Measurements from ENCODE around the gene DOCK3.

The DOCK3 gene

DNA sequence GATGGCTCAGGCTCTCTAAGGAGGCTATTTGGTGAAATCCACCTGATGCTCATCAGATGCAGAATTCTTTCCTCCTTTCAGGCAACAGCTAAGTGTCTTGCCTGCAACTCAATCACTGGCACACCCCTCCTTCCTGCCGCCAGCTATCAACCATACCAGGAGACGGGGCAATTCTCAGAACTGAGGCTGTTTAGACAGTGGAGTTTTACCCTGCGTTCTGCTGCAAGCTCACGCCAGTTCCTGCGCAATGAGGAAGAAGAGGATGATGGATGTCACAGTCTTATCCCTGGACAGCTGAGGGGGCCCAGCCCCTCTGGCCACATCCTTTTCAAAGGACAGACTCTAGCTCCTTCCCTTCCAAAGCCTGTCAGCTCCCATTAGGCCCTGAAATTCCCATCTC is 703.3 kb downstream of the DOCK3 start:
- peak; percentile 46 for DNase-seq

DNA sequence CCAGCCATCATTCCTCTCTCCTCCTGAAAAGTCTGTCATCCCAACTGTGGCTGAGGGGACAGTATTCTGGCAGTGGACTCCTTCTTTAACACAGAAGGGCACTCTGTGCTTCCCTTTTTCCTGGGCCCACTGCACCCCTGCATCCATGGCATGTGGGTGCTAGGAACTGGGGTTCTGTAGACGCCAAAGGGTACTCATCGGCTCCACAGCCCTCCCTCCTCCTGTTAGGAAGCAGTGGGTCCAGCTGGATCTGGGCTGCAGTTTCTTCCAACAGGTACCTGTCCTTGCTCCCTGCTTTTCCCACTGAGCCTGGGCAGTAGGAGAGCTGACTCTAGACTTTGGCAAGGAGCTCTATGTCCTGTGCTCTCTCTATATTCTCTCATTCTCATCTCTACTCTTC is 704.0 kb downstream of the DOCK3 start:
- DNase-seq: no peak

DNA sequence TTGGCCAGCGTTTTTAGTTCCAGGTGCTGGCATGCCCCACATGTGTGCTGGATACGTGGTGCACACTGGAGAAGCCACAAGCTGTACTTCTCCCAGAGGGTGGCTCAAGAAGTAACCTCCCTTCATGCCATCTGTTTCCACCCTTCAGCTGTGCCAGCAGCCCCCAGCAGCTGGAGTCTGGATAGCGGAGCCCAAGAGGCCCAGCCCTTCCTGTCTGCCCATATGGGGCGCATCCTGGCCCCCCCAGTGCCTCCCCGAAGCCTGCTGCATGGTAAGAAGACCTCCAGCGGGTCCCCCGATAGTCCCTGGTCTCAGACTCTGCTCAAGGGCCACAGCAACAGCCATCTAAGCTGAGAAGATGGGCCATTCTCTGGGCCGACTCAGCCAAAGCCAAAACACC is 704.6 kb downstream of the DOCK3 start:
- peak; percentile 65 for DNase-seq

DNA sequence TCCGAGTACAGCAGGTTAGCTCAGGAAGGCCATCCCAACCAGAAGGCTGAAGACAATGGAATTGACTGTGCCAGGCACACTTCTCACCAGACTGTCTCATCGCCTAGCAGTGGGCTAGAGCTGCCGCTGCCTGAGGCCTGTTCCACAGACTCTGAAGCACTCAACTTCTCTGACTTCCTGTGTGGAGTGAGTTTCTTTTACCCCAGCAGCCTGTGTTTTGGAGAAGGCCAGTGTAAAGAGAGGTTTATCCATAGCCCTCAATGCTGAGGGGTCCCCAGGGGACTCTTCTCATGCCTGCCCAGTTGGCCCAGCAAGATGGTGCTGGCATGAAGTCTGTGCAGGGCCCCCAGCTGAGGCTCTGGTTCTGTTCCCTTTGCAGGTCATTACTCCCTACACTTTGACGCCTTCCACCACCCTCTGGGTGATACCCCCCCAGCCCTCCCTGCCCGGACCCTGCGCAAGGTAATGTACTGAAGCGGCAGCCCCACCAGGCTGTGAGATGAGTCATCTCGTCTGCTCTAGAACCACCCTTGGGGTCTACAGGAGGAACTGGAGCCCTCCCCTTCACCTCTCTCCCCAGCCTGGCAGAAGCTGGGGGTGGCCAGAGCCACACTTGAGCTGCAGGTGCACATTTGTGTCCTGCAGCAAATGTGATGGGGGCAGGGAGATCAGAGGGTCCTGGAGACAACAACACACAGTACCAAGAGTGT is 705.2 kb downstream of the DOCK3 start:
- DNase-seq: no peak

DNA sequence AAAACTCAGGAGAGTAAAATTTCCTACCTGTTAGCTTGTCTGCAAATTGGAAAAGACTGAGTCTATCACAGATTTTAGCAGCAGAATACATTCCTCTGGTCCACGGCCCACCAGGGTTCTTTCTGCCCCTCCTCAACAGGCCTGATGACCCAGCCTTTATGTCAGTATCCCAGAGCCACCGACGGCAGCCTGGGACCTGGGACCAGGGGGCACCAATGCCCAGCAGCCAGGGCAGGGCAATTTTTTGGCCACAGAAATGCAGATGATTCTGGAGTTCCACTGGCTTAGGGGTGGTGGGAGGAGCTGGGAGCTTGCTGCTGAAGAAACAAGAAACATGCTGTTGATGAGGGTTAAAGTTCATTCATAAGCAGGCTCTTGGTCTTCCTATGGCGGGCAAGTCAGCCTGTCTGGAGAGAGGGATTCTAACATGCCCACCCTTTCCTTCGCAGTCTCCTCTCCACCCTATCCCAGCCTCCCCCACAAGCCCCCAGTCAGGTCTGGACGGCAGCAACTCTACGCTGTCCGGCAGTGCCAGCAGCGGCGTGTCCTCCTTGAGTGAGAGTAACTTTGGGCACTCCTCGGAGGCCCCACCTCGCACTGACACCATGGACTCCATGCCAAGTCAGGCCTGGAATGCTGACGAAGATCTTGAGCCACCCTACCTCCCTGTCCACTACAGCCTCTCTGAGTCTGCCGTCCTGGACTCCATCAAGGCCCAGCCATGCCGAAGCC is 706.0 kb downstream of the DOCK3 start:
- DNase-seq: no peak

DNA sequence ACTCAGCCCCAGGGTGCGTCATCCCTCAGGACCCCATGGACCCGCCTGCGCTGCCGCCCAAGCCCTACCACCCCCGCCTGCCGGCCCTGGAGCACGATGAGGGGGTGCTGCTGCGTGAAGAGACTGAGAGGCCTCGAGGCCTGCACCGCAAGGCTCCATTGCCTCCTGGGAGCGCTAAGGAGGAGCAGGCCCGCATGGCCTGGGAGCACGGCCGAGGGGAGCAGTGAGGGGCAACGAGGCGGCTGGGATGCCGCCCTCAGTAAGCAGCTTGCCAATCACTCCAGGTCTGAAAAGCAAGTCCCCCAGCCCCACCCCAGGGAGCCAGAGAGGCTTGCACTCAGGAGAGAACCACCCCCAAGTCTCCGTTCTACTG is 706.6 kb downstream of the DOCK3 start:
- DNase-seq: no peak

DNA sequence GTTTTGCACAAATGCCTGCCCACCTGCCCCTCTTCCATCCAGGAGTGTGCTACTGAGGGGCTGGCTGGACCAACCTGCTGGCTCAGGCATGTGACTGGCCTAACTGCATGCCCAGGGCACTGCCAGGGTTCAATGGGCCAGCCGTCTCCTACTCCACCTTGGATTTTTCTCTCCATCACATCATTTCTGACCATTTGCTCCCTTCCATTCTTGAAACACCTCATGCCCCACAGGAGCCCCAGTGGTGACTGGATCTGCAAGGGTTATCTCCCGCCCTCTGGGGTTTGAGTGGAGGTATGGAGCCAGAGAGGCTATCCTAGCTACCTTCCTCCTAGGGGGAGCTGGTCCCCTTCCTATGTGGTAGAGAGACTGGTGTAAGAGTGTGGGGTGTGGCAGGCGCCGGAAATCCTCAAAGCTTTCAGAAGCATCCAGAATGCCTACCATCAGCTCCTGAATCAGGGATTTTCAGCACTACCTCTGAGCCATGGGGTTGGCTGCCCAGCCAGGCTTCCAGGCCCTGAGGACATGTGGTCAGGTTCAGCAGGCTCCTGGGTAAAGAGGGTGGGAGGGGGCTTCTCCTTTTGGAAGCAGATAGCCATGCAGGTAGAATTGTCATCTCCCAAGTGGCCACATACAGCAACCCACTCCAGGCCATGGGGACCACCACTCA is 707.5 kb downstream of the DOCK3 start:
- no peak for DNase-seq

DNA sequence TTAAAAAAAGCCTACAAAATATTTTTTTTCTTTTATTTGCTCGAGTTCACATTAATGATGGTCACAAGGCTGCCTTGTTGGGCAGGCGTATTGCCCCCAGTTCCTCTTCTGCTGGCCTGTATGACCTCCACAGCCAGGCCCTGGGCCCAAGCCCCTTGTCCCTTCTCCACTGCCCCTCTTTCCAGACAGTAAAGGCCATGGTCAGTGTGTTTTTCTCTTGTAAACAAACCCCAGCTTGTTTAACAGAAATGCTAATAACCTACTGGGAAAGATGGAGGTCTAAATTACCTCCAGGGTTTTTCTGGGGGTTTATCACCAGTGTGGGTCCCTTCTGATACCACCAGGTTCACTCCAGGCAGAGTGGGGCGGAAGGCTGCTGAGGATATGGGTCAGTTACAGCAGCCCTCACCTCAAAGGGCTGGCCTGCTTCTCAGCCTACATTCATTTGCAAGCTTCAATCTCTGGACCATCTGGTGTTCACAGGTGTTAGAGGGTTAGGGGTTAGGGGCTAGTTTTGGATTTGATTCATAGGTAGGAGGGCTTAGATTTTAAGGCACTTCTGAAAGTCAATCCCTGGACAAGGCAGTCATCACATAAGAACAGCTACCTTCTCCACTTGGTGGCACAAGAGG is 708.3 kb downstream of the DOCK3 start:
- no peak for DNase-seq

DNA sequence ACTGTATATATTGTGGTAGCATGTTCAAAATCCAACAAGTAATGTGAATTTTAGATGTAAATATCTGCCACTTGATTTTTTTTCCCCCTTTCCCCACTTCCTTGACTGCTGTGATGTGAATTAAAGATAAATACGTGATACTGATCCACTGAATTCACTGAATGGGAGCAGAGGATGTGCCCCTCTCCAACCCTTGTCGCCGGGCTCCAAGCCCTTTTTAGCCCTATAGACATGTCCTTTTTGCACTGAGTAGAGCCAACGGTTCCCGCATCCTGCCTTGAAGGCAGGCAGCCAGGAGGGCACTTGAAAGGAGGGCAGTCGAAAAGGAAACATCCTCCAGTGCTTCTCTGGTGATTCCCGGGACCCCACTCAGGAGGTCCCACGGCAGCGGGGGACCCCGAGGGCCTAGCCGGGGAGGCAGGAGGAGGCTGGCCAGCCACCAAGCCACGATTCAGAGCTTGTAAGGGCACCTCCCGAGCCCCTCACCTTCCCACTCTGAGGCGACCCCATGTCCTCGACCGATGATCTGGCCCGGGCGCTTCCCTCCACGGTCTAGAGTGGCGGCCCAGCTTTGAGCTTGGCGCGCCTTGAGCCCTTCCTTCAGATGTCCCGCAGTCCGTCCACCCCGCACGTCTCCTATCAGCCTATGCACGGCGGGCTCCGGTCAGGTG is 709.5 kb downstream of the DOCK3 start:
- peak; percentile 23 for DNase-seq

DNA sequence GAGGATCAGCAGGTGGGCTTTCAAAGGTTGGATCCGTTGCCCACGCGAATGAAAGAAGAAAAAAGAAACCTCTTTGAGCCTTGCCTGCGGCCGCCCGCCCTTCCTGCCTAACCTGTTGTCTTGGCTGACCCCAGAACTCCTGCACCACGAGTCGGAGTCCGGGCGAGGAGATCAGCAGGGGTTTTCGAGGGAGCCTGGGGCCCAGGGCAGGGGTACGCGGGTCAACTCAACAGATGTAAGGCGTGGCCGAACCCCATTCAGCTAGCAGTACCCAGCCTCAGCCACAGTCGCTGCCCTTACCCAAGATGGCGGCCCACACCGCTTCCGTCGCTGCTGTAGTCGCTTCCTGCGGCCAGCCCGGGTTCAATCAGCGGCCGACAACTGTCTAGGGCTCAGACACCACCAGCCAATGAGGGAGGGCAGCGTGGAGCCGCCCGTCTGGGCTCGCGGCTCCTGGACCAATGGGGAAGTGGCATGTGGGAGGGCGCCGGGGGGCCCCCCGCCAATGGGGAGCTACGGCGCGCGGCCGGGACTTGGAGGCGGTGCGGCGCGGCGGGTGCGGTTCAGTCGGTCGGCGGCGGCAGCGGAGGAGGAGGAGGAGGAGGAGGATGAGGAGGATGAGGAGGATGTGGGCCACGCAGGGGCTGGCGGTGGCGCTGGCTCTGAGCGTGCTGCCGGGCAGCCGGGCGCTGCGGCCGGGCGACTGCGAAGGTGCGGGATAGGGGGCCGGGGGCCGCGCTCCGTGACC is 710.2 kb downstream of the DOCK3 start, which contains the start of gene MANF:
Gene MANF, plus strand, starts transcription at position 566 of the 748 bp plus-strand sequence. Its CDS starts 52 bp downstream, at position 618.
- peak; percentile 98 for DNase-seq

DNA sequence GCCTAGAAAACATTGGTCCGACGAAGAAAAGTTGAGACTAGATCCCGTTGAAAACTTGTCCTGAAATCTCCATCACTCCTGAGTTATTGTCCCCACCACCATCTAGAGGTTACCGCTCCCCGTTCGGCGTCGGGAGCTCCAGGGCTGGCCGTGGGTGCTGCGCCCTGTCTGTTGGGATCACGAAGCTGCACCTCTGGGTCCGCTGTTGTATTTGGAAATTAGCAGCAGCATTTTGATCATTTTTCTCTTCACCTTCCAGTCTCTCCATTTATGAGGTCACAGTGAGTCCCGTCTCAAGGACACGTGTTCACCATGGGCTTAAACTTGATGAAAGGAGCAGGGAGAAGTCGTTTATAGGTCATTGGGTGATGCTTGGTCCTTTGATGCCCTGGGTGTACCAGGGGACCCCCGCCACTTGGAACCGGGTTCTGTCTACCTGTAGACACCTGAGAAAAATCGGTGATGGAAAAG is 710.9 kb downstream of the DOCK3 start:
- no peak for DNase-seq

DNA sequence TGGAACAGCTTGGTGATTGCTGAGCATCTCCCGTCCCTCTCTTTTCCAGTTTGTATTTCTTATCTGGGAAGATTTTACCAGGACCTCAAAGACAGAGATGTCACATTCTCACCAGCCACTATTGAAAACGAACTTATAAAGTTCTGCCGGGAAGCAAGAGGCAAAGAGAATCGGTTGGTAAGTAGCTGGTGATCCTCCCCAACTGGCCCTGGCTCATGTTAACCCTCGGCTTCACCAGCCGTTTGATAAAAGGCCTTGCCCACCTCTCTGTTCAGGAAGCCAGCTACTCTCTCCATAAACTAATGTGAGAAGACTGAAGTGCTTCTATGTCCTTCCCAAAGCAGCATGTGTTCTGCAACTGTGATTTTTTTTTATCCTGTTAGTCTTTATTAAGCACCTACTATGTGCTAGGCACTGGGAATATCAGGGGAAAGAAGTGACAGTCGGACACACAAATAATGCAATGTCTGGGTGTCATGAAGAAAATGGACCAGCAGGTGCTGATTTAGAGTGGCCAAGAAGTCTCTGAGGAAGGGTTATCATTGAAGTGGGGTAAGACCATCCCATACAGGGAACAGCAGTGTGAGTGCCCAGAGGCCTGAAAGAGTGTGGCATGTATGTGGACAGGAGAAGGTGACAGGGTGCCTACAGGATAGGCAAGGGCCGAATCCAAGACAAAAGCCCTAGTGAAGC is 711.6 kb downstream of the DOCK3 start:
- peak; percentile 23 for DNase-seq

DNA sequence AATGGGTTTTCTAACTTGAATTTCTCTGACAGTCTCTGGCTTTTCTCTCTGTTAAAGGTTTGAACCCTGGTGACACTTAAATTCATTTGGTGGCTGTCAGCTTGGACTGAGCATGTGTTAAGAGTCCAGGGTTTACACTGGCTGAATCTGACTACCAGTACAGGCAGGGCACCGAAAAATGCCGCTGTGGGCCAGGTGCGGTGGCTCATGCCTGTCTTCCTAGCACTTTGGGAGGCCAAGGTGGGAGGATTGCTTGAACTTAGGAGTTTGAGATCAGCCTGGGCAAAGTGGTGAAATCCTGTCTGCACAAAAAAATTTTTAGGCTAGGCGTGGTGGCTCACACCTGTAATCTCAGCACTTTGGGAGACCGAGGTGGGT is 712.1 kb downstream of the DOCK3 start:
- DNase-seq: no peak

DNA sequence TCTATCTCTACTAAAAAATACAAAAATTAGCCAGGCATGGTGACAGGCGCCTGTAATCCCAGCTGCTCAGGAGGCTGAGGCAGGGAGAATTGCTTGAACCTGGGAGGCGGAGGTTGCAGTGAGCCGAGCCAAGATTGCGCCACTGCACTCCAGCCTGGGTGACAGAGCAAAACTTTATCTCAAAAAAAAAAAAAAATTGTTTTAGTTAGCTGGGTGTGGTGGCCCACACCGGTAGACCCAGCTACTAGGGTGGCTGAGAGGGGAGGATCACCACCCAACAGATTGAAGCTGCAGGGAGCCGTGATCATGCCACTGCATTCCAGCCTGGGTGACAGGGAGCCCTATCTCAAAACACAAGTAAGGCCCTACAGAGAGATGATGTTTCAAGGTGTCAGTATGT is 712.6 kb downstream of the DOCK3 start:
- DNase-seq: peak; percentile 73

DNA sequence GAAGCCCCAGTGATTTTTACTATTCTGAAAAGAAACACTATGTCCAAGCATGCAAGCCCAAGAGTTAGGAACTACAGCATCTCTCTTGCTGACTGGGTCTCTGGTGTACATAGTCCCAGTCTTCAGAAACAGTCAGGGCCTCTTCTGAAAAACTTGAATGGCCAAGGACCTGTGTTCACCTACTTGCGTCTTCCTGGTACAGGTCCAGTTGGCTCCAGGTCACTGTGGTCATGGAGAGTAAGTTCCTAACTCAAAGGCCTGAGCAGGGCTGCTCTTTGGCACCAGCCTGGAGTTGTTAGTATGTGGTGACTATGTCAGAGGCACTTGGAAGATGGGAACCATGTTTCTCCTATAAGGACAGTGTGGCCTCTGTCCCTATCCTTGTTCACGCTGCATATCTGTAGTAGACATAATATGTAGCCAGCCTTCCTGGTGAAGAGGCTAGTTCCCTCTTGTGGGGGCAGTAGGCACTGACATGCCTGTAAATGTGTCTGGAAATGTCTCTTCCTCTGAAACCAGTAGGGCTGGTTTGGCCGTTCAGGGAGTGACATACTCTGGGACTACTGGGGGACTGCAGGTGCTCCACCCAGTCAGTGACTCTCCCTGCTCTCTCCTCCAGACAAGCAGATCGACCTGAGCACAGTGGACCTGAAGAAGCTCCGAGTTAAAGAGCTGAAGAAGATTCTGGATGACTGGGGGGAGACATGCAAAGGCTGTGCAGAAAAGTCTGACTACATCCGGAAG is 713.7 kb downstream of the DOCK3 start:
- DNase-seq: peak; percentile 50

DNA sequence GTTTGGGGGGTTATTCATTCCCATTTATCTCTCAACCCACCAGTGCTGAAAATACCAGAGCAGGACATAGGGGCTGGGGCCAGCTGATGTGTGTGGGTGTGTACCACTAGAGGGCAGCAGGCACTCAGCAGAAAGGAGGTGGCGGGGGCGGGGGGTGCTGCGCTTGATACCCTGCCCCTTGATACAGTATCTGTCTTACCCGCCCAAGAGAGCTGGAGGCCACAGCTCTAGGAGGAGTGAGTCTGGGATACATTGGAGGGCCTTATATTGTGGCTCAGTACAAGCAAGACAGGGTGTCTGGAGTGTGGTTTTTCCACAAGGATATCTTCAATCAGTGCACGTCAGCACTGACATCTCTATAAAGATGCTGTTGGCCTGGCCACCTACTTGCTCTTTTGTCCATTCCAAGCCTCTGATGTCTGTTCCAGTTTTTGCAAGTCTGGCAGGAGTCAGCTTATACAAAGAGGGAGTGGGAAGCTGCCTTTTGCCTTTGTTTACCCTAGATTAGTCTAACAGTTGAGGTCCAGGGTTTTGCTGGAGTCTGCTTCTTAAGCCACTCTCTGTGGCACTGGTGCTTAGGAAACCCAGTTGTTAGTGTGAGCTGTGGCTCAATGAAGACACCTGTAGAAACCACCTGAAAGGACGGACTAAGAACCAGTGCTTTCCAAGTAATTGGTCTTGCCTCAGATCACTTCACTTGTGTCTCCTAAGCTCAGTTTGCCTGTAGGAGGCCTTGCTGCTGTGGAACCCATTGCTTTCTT is 714.9 kb downstream of the DOCK3 start:
- peak; percentile 62 for DNase-seq

DNA sequence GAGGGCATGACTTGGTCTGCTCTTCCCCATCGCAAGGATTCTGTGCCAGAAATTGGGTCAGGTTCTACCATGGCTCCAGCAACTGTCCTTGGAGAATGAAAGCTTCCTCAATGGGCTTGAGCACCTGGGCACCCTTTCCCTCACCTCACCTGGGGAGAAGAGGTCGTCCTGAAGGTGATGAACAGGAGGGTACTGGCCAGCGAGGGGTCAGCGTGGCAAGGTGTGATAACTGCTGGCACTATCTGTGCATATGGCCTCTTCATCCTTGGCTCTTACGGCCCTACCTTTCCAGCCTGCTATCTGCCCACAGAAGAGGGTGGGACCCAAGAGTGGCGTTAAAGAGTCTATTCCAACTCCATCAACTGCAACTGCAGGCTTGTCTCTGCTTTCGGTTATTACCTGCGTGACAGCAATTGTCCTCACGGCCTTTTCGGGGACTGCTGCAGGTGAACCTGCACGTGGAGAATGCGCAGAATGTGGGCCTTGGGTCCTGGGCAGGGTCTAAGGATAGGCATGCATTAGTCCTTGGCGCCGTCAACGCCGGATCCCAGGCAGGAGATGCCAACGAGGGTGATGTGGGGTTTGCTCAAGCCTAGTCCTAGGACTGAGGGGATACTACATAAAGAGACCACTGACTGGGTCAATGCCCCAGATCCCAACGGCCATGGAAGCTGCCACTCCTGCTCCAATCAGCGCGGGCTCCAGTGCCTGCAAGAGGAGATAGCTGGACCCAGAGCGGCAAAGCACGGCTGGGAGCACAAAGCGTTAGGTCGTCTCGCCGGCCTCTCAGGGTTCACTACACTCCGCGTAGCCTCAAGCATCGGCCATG is 715.7 kb downstream of the DOCK3 start:
- no peak for DNase-seq

DNA sequence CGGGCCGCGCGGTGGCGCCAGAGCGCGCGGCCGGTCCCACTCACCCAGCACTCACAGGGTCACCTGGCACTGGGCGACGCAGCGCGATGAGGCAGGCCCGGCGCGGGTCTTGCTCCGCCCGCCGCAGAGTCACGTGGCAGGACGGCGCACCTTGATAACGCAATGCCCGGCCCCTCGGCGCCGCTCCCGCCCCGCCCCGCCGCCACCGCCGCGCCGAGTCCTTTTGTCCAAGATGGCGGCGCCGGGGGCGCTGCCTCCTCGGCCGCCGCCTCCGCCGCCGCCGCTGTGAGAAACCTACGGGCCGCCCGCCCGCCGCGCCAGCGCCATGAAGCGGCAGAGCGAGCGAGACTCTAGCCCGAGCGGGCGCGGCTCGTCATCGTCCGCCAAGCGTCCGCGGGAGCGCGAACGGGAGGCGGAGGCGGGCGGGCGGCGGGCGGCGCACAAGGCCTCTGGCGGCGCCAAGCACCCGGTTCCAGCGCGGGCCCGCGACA is 716.4 kb downstream of the DOCK3 start, which contains the start of gene RBM15B:
Gene RBM15B, plus strand, starts transcription at position 211 of the 491 bp plus-strand sequence. Its CDS starts 115 bp downstream, at position 326.
- DNase-seq: peak; percentile 96

Data from hematopoietic multipotent progenitor cell treated with erythropoietin and hydrocortisone succinate and interleukin-3 and kit ligand, for 8 days (in vitro differentiated cells).